ACHN (cell line): ENCODE data around the gene CLEC18C.
"Not testable (repeated sequence)": the region's sequence is repeated elsewhere in the genome, so short reads cannot be mapped to it uniquely, and the experiment has no call there.

Experiments used
- DNase-seq: peaks from one replicate; pipeline ENCODE4 v3.0.0-alpha.2; 2015
- in situ Hi-C: cut with HindIII; loops from 2 replicates; pipeline ENCODE4 v1.10.0; 2017; ENCODE audit warnings: low sequenced_read_pairs, low pct_ligation_motif_present, low pct_unique_long_range_greater_than_20kb

The CLEC18C gene

GRCh38 chr16:70157477-70158260 is 15.9 kb upstream of the CLEC18C start:
- in situ Hi-C loops, result no loop called here
- no peak for DNase-seq

DNA sequence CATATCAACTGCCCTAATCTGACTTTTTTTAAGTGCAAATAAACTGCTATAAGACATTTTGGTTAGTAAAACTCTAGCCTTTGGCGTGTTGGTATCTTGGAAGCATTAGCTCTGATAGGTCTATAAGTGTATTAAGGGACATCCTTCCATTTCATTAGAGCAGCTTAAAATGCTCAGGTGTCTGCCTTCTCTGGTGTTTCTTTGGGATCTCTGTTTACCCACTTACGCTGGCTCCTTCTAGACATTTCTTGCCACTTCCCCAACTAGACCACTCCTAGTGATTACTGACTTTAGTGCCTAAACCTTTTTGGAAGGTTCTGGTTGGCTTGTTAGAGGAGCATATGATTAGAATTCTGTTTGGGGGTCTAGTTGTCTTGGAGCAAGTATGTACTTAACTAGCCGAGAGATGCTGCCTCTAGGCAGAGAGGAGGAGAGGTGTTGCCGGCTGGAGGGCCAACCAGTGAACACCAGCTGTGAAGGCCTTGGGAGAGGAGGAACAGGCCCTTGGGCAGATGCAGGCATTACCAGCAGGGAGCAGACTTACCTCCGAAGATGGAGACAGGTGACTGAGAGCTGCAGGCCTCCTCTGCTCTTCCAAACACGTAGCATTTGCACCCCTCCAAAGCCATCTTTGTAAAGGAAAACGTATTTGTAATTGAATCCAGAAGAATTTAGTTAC is 15.2 kb upstream of the CLEC18C start:
- DNase-seq, result peak; percentile 14
- in situ Hi-C loops, result no loop called here

DNA sequence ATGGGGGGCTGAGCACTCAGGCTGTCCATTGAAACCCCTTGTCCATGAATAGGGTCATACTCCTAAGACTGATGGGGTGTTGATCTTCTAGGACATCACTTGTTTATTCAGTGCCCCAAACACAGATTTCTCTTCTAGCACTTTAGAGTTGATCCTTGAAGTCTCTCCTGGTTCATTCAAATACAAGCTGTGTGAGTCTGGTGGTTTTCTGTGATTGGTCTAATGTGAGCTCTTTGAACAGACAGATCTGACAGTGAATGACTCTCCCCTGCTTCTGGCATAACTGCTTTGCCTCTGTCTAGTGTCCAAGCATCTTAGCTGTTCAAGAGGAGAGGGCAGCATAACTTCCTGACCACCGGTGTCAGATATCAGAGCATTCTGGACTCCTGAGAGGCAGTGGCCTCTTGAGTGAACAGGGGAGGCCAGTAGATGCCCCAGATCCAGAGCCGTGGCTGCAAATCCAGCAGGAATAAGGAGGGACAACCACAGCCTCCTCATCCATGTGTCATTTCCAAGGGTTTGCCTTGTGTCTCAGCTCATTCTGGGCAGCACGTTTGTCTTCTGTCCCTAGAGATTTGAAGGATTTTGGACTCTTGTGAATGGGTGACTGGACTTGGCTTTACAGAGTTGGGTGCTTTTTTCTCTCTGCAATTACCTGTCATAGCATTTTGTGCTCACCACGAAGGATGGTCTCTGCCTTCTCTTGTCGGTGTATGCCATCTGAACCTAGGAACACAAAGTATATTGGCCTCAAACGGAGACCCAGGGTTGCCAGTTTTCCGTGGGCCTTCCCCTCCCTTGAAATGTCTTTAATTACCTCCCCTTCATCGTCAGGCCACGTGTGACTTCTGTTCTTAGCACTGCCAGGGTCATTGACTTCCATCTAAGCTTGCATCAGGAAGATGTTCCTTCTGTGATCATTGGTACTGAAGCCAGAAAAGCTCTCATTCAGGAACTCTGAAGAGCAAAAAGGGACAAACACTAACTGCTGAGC is 13.9 kb upstream of the CLEC18C start:
- DNase-seq, result peak; percentile 2

DNA sequence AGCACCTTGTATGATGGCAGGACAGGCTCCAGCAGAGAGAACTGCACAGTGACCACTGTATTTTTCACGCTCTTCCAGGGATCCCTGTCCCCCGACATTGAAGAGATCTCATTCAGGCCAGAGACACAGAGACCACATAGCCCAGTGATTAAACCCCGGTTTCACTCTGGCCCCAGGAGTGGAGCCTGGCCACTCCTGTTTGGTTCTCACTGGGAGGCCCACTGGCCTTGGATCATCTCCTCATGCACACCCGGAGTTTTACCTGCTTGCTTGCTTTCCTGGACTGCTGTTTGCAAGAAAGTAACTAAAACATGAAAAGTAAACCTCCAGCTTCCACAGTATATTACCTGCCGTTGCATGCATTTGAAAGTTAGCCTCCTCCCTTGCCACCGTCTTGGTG is 13.2 kb upstream of the CLEC18C start:
- in situ Hi-C loops, result no loop called here
- no peak for DNase-seq

More for the DNA sequence above, 13.9 kb upstream of the CLEC18C start:
- in situ Hi-C loops, result no loop called here

DNA sequence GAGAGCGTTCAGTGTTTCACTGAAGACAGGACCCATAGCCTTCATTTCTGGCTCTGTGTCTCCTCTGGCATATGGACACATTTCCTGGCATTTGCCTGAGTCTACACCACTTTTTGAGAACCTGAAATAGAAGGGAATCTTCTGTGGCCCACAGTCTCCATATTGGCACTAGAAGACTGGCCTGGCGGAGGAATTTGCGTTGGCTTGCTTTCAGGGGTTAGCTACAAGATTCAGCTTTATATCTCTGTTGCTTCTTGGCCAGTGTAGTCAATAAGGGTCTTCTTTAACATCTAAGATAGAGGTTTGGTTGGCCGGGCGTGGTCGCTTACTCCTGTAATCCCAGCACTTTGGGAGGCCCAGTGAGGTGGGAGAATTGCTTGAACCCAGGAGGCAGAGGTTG is 12.8 kb upstream of the CLEC18C start:
- DNase-seq, result no peak

DNA sequence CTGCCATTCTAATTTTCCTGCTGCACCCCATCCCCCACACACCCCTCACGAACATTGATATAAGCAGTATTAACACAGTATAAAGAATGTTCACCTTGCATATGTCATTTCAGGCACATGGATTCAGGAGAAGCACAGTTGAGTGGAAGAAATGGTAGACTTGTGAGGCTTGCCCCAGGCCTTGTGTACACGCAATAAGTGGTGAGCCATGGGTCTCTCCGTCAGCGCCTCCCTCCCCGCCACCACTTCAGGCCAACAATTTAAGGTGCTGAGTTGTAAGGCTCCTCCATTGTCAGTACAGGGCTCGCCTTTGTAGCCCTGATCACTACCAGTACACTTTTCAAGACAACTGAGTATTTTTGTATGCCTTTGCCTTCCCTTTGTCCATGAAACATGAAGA is 12.2 kb upstream of the CLEC18C start:
- in situ Hi-C loops, result no loop called here
- DNase-seq, result no peak

More for the DNA sequence above, 12.8 kb upstream of the CLEC18C start:
- in situ Hi-C loops, result no loop called here

GRCh38 chr16:70162041-70162451 is 11.5 kb upstream of the CLEC18C start:
- DNase-seq, result peak; percentile 44
- in situ Hi-C loops, result no loop called here

GRCh38 chr16:70163596-70163995 is 10.0 kb upstream of the CLEC18C start:
- in situ Hi-C loops, result no loop called here

DNA sequence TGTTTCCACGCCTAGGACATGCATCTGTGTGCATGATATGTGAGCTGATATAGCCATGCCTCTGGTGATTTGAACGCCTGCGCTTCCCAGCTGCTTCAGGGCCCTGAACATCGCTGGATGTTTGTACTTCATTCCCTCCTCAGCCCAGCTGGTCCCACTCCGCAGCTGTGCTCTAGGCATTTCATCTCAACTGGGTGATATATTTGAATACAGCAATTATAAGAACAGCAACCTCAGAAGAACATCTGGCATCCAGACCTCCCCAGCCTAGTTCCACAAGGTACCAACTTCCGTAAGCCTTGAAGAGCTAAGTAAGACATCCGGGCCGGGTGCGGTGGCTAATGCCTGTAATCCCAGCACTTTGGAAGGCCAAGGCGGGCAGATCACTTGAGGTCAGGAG is 6.9 kb upstream of the CLEC18C start:
- DNase-seq, in situ Hi-C loops: not testable (repeated sequence)

More at GRCh38 chr16:70163596-70163995, 10.0 kb upstream of the CLEC18C start:
- DNase-seq, result no peak

DNA sequence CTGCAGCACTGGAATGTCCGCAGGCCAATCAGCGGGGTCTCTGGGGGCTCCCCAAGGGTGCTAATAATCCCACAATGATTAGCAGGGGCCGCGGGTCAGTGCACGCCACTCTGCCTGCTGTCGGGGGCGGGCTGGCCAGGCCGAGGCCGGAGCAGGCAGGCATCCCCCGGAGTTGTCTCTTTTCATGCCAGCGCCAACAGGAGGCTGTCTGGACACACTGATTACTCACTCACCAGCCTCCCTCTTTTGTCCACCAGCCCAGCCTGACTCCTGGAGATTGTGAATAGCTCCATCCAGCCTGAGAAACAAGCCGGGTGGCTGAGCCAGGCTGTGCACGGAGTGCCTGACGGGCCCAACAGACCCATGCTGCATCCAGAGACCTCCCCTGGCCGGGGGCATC is 329 bp downstream of the CLEC18C start:
- in situ Hi-C loops, DNase-seq: not testable (repeated sequence)

- DNase-seq, in situ Hi-C loops: not testable (repeated sequence)
Measured at GRCh38 chr16:70174387-70174932, 873 bp downstream of the CLEC18C start.

DNA sequence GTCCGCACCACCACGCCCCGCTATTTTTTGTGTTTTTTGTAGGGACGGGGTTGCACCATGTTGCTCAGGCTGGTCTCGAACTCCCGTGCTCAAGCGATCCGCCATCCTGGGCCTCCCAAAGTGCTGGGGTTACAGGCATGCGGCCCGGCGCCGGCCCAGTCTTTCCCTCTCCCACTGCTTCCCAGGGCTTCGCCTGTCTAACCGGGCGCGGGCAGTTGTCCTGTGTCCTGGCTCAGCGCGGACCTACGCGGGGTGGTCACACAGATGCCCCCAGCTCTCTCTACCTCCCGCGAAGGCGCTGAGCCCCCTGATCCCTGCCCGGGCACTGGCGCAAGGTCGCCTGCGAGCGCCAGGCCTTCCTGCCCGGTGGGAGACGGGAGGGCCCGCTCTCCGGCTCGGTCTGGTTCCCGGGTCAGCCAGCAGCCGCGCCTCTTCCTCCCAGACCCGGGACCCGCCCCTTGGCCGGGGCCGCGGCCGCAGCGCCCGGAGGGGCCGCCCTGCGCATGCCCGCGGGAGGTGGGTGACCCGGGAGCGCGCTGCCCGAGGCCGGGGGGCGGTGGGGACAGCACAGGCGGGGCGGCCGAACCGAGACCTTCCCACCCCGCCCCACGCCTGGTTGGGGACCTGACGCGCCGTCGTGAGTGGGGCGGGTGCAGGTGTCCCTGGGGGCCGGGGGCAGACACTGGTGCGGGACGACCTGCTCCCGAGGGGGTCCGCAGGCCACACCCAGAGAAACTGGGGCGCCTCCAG is 14.4 kb downstream of the CLEC18C start:
- in situ Hi-C loops, DNase-seq: not testable (repeated sequence)

- DNase-seq, in situ Hi-C loops: not testable (repeated sequence)
Measured at GRCh38 chr16:70188608-70188915, 15.0 kb downstream of the CLEC18C start.

GRCh38 chr16:70190574-70190973 is 17.0 kb downstream of the CLEC18C start:
- DNase-seq, in situ Hi-C loops: not testable (repeated sequence)

GRCh38 chr16:70196683-70197300 is 23.2 kb downstream of the CLEC18C start:
- in situ Hi-C loops, DNase-seq: not testable (repeated sequence)

- DNase-seq, in situ Hi-C loops: not testable (repeated sequence)
Measured at GRCh38 chr16:70197611-70198010, 24.0 kb downstream of the CLEC18C start.

- in situ Hi-C loops, DNase-seq: not testable (repeated sequence)
Measured at GRCh38 chr16:70198230-70198629, 24.6 kb downstream of the CLEC18C start.
